Measurements from ENCODE around the gene AKNA. TPM values are rescaled to one million over a fixed set of nuclear protein-coding genes. Genes with fewer than 3 reads are reported as not detected.

Gene AKNA
- total RNA-seq, 1 donor from 2014 or later, result 55.0 TPM

DNA sequence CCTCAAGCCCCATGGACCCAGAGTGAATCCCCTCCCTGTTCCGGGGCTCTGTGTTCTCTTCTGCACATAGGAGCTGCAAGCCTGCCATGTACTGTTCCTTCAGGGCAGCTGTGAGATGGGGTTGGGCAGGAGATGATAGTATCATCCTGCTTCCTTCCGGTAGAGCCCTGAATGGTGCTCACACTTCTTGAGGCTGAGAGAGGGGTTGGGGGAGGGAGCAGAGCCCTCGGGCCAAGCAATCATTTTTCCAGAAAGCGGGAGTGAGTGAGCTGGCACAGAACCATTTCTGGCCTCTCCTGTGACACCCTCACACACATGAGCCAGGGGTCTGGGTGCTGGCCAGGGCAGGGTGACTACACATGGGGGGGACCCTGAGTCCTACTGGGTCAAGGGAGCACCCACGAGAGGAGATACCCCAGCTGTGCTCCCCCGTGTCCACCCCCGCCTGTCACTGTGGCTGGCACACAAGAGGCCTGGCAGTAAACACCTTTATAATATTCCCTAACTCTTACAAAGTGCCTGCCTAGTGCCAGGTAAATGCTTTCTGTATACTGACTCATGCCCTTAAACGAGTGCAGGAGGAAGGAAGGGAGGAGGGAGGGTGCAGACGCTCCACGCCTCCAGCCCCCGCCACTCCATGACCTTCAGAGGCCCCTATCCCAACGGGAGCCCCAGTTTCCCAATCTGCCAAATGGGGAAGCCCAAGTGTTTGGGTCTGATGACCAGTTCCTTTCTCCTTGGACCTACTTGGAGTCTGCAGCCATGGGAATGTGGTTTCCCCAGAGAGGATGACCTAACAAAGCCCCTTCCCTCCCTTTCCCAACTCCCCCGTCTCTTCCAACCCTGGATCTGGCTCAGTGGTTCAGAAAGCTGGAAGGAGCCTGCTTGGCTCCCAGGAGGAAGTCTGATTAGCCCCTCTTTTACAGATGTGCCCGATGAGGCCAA lies 15.5 kb downstream of the AKNA start:
- intact Hi-C loops (cut with DNase I), result no loop called here
- H3K27ac ChIP-seq, result peak overlapping the region; percentile 80
- no peak for DNase-seq (ENCODE audit: extremely low spot score in 2 of 2)
- H3K27me3 ChIP-seq, result no peaks in the 10 kb centered on the region
- TF ChIP-seq POLR2A (IDR thresholded peaks at IDR 0.05) (peak in 1 of 2 donors; percentile 19), POLR2AphosphoS5 (IDR thresholded peaks at IDR 0.05; ENCODE audit: insufficient read depth in 1 of 2, low read depth in 1 of 2) (peak in 1 of 2 donors; percentile 56), CTCF (IDR thresholded peaks at IDR 0.05) (no peak)
- no peak overlapping the region for H3K4me3 ChIP-seq
- peaks cover 38% of the 10 kb centered on the region for H3K4me1 ChIP-seq
- H3K36me3 ChIP-seq, result peaks cover 0 to 32% of the 10 kb centered on the region in 2 donors
- H3K9me3 ChIP-seq, result no peaks in the 10 kb centered on the region

GRCh38 chr9:114371343-114371944 lies 16.3 kb downstream of the AKNA start:
- Histone ChIP-seq H3K9me3 (no peaks in the 10 kb centered on the region), H3K27ac (peak overlapping the region; percentile 80), H3K27me3 (no peaks in the 10 kb centered on the region), H3K36me3 (peaks cover 0 to 26% of the 10 kb centered on the region in 2 donors), H3K4me1 (peaks cover 45% of the 10 kb centered on the region), H3K4me3 (no peak overlapping the region)
- no peak for DNase-seq (ENCODE audit: extremely low spot score in 2 of 2)
- TF ChIP-seq CTCF (IDR thresholded peaks at IDR 0.05), result no peak
- TF ChIP-seq POLR2A (IDR thresholded peaks at IDR 0.05), result no peak
- TF ChIP-seq POLR2AphosphoS5 (IDR thresholded peaks at IDR 0.05; ENCODE audit: insufficient read depth in 1 of 2, low read depth in 1 of 2), result no peak
- intact Hi-C loops (cut with DNase I), result no loop called here

DNA sequence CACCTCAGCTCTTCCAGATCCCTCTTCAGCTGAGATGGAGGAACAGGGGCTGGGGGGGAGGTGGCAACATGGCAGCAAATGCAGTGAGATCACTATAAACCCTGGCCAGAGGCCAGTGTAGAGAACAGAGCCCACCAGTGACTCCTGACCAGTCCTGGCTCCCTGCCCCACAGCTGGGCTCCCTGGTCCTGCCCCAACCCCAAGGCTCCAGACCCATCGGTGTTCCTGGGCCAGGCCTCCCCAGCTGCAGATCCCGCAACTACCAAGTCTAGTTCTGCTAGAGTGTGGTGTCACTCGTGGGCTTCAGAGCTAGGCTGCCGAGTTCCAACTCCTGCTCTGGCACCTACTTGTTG lies 16.8 kb downstream of the AKNA start:
- H3K9me3 ChIP-seq, result no peaks in the 10 kb centered on the region
- peaks cover 50% of the 10 kb centered on the region for H3K4me1 ChIP-seq
- no peak overlapping the region for H3K4me3 ChIP-seq
- H3K27ac ChIP-seq, result peak overlapping the region; percentile 80
- intact Hi-C loops (cut with DNase I), result no loop called here
- no peaks in the 10 kb centered on the region for H3K27me3 ChIP-seq
- DNase-seq (ENCODE audit: extremely low spot score in 2 of 2), result no peak
- peaks cover 0 to 24% of the 10 kb centered on the region in 2 donors for H3K36me3 ChIP-seq
- TF ChIP-seq CTCF (IDR thresholded peaks at IDR 0.05) (no peak), POLR2AphosphoS5 (IDR thresholded peaks at IDR 0.05; ENCODE audit: insufficient read depth in 1 of 2, low read depth in 1 of 2) (no peak), POLR2A (IDR thresholded peaks at IDR 0.05) (no peak)

DNA sequence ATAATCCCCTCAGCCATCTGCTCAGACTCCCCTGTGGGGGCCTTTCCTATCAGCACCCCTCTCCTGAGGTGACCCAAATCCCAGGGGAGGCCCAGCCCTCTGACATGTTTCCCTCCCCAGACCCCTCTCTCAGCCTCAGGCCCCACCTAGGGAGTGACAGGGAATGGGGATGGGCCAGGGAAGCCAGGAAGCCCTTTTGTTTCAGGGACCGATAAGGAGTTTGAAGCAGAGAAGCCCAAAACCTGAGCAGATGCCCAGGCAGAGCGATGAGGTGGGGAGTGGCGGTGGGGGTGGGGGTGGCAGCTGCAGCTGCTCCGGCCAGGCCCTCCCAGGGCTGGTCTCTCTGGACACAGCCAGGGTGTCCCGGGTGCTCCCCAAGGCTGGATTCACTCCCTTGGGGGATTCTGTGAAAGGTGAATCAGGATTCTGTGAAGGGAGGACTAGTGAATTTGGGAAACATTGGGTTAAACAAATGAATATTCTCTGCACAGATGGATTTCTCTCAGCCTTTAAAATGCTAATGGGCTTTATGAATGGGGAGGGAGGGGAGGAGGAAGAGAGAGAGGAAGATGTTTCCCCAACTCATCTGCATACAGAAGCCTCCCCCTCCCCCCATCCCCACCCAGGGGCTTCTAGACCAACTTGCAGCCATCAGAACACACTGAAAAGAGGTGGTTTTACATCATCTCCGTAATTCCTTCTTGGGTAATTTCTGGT lies 17.4 kb downstream of the AKNA start:
- peak overlapping the region; percentile 80 for H3K27ac ChIP-seq
- no peaks in the 10 kb centered on the region for H3K9me3 ChIP-seq
- H3K4me3 ChIP-seq, result no peak overlapping the region
- intact Hi-C loops (cut with DNase I), result no loop called here
- peaks cover 0 to 24% of the 10 kb centered on the region in 2 donors for H3K36me3 ChIP-seq
- H3K27me3 ChIP-seq, result no peaks in the 10 kb centered on the region
- TF ChIP-seq POLR2AphosphoS5 (IDR thresholded peaks at IDR 0.05; ENCODE audit: insufficient read depth in 1 of 2, low read depth in 1 of 2) (no peak), POLR2A (IDR thresholded peaks at IDR 0.05) (no peak)
- no peak for DNase-seq (ENCODE audit: extremely low spot score in 2 of 2)
- H3K4me1 ChIP-seq, result peaks cover 56% of the 10 kb centered on the region

Data from vagina (tissue), 2 donors.